Right ventricle myocardium inferior (tissue), 1 donor: ENCODE measurements around the gene GNPNAT1. TPM values are rescaled to one million over a fixed set of nuclear protein-coding genes. Genes with fewer than 3 reads are reported as not detected.
"Not testable (repeated sequence)": the region's sequence is repeated elsewhere in the genome, so short reads cannot be mapped to it uniquely, and the experiment has no call there.

Experiments used
- ATAC-seq: fragments of 200-7000 bp; cut with Tn5 transposase; one replicate; pipeline ENCODE4 v1.9.1; 2020; ENCODE audit warnings: mild to moderate bottlenecking, moderate library complexity
- DNase-seq: peaks from one replicate; pipeline ENCODE4 v3.0.0; 2021; ENCODE audit errors: missing footprints
- intact Hi-C: fragments of 100-400 bp; cut with DNase I; formaldehyde crosslinking; loops from one replicate; pipeline ENCODE4 v1.11.0; 2022
- total RNA-seq: library from RNA; stranded (reverse); fragmentation: NEBNext Ultra II Directional; extraction: Animal tissue kit (Norgen Biotek cat#: 25700); gene quantifications from one replicate; pipeline ENCODE4 v1.2.1, GENCODE V29; 2021
- donor health status: DM: no; HTN: yes; CAD: no; lungs with severe emphysema.

Gene GNPNAT1
- total RNA-seq, 1 donor from 2014 or later, result 5.2 TPM

DNA sequence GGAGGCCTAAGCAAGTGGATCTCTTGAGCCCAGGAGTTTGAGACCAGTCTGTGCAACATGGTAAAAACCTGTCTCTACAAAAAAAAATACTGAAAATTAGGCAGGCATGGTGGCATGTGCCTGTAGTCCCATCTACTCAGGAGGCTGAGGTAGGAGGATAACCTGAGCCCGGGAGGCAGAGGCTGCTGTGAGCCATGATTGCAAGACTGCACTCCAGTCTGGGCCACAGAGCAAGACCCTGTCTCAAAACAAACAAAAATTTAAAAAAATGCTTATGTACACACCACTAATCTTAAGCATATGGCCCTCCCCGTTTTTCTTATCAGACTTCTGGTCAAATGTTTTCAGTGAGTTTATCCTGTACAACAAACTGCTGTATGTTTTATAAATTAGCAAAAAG is 1.7 kb upstream of the GNPNAT1 start:
- DNase-seq (no peak), ATAC-seq (no peak)
- intact Hi-C loops, result no loop called here

DNA sequence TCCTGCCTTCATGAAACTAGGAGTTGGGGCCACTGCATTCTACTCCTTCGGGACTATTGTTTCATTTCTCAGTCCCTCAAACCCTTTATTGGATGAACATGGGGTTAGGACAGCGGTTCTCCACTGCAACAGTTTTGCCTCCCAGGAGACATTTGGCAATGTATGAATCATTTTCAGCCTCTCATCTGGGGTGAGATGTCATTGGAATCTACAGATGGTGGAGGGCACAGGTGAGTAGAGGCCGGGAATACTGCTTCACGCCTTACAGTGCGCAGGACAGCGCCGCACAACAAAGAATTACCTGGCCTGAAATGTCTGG is 649 bp upstream of the GNPNAT1 start:
- ATAC-seq (peak; percentile 30), DNase-seq (no peak)
- intact Hi-C loops, result no loop called here

DNA sequence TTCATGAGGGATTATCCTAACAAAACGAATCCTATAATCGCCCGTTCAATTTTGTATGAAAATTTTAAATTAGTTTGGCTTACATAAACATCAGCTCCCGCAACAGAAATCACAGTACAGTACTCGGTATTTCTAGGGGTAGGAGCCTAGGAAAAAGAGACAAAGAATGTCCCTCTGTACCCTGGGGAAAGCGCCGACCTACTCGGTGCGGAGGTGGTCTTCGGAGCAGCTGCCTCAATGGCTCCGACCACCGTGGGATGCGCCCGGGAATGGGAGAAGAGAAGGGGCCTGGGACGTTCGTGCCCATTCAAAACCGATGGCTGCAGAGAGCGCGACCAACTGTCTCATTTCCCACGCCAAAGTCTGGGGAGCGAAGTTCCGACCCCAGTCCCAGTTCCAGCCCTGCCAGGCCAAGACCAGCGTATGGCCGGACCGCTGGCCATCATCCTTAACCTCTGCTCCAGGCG is 618 bp downstream of the GNPNAT1 start:
- DNase-seq, result no peak
- intact Hi-C loops, result no loop called here
- no peak for ATAC-seq

DNA sequence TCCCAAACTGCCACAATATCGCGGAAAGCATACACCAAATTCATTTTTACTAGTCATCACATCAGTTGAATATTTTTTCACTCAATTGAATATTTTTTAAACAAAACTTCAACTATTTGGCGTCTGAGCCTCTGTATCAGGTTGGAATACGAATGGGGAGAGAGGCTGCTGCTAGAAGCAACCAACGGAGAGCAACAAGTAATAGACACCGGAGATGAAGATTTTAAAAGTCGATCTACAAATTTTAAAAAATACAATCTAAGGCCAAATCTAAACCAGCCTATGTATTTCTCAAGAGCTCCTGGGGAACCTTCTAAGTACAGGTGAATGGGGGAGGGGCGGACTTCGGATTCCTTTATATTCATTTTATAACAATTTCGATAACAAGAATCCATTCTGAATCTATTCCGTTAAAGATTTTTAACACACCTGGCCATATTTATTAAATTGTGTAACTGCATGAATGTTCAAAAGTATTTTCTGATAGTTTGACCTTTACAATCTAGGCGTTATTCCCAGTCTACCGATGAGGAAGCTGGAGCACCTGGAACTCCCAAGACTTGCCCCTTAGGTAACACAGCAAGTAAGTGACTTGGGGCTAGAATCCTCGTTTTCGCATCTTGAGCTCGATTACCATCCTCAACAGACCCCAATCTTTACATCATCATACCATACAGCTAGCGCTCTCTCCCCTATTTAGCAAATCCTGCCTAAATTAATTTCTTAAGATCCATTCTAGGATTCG is 1.2 kb downstream of the GNPNAT1 start:
- no peak for DNase-seq
- ATAC-seq, result no peak
- intact Hi-C loops, result no loop called here

DNA sequence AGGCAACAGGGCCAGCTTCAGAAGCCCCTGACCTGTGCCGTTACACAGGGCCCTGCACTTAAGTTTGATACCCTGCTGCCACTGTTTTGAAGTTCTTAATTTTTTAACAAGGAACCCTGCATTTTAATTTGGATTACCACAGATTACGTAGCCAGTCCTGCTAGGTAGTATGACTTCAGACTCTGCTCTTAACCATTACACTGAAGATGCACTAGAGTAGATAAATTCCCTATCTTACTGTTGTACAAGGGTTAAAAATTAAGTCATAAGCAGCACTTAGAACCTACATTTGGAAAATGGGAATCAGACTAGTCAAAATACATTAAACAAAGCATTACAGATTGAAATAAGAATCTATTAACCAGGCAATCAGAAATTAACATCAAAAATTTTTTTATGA is 2.3 kb downstream of the GNPNAT1 start:
- intact Hi-C loops, result no loop called here

DNA sequence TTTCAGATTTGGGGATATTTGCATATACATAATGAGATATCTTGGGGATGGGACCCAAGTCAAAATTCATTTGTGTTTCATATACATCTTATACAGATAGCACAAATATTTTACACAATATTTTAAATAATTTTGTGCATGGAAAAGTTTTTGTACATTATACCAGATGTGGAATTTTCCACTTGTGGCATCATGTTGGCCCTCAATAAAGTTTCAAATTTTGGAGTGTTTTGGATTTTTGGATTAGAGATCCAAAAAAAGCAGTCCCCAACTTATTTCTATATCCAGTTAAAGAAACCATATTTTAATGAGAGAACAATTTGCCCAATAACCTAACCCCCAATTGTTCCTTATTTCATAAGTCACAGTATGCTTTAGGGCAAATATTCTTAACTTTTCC is 4.5 kb downstream of the GNPNAT1 start:
- no peak for DNase-seq
- no peak for ATAC-seq
- intact Hi-C loops, result no loop called here

More for the DNA sequence above, 2.3 kb downstream of the GNPNAT1 start:
- no peak for ATAC-seq
- no peak for DNase-seq

DNA sequence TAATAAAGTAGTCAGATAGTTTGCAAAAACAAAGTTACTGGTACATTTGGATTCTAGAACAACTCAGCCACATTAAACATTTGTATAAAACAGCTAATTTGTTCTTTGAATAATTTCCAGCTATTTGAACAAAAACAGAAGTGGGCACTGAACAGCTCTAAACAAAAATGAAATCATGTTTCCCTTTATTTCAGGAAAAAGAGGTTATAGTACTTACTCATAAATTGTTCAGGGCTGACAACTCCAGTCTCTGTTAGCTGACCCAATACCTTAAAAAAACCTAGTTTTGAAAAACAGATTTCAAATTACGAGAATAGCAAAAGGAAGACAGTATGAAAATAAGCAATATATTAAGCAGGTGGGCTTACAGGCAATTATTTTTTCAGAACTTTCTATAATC is 8.2 kb downstream of the GNPNAT1 start:
- DNase-seq (no peak), ATAC-seq (no peak)
- intact Hi-C loops, result no loop called here

DNA sequence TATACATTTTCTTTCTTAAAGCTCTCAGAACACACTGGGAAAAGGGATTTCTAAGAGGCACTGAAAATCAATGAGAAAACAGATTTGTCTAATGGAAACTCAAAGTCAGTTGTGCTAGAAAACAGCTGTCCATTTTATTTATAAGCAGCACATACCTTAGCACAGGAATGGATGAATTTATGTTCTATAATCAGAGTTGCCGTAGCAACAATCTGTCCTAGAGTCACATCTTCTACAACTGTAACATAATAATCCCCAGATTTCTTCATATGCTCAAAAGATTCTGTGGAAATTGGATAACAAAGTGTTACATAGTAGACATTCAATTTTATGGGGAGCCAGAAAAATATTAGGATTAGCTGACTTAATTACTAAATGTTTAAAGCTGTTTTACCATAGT is 9.8 kb downstream of the GNPNAT1 start:
- ATAC-seq, result no peak
- intact Hi-C loops, result no loop called here
- DNase-seq, result no peak

DNA sequence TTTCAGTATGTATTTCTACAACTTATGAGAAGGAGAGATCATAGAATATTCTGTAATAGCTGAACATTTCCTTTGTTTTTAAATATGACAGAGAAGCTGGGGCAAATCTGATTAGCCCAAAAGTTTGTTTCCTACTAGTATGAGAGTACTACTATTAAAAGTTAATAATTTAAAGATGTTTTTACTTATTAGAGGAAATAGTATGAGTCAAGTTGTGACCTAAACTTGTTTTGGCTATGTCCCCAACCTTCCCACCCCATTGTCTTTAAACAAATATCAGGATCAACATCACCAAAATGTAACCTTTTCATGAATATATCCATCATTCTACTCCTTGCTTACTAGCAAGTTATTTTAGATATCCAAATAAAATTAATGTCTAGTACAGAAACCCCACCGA is 10.5 kb downstream of the GNPNAT1 start:
- ATAC-seq, result no peak
- no peak for DNase-seq
- intact Hi-C loops, result no loop called here

DNA sequence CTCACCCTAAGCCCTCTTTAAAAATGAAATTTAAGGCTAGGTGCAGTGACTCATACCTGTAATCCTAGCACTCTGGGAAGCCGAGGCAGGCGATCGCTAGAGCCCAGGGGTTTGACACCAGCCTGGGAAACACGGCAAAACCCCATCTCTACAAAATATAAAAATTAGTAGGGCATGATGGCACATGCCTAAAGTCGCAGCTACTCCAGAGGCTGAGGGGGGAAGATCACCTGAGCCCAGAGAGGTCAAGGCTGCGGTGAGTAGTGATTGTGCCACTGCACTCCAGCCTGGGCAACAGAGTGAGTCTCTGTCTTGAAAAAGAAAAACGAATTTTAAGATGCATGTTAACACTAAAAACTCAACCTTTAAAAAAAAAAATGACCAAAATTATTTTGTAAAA is 12.7 kb downstream of the GNPNAT1 start:
- no peak for DNase-seq
- intact Hi-C loops, result no loop called here
- ATAC-seq, result no peak

DNA sequence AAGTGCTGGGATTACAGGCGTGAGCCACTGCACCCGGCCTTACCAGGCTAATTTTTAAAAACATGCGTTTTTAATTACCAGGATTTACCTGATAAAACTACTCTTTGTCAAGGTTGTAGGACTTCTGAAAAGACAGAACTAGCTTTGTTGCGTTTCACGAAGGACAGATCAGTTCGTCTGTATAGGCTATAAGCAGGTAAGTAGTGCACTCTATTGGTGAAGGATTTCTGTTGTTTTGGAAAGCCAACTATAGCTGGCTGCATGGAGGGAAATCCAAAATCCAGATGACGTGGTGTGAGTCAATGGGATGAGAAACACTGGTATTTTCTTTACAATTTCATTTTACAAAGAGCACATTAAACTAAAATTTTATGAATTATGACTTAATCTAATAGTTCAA is 14.6 kb downstream of the GNPNAT1 start:
- intact Hi-C loops, result no loop called here
- DNase-seq (no peak), ATAC-seq (no peak)

DNA sequence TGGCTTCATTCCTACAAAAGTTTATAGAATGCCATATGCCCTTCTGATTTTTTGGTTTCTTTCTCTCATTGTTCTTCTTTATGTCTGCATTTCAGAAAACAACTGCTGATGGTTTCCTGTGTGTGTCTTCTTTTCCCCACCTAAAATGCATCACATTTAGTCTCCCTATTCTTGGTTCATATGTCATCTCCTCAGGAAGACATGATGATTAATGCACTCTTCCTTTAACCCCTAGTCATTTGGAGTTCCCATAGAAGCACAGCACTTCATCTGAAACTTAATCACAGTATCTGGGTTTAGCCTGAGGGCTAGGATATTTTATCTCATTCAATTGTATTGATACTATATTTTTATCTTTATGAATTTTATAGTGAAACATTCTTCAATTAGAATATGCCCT is 21.5 kb downstream of the GNPNAT1 start:
- no peak for ATAC-seq
- intact Hi-C loops, result no loop called here
- no peak for DNase-seq

DNA sequence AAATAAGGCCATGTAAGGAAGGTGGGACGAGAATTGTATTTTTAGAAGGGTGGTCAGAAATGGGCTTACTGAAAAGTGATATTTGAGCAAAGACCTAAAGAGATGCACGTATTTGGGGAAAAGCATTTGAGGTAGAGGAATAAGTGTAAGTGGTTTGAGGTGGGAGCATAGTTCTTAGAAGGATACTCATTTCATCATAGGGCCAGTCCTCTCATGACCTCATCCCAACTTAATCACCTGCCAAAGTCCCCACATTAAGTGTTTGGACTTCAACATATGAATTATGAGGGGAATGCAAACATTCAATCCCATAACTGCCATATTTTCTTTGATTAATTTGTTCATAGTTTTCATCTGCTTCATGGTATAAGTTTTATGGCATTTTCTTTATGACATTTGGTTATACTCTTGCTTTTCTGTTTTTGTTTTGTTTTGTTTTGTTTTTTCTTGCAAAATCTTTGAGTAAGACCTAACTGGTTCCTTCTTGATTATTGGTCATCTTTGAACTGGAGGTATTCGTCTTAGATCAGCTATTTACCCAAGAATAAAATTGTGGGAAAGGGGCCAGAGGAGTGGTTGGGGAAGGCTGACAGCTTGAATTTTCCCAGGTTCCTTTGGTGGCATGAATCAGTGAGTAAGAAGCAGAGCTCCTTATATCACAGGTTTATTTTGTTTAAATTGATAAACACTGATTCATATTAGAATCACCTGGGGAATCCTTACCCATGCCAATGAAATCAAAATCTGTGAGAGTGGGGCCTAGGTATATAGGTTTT is 24.2 kb downstream of the GNPNAT1 start:
- ATAC-seq (no peak), DNase-seq (no peak)
- intact Hi-C loops, result no loop called here

DNA sequence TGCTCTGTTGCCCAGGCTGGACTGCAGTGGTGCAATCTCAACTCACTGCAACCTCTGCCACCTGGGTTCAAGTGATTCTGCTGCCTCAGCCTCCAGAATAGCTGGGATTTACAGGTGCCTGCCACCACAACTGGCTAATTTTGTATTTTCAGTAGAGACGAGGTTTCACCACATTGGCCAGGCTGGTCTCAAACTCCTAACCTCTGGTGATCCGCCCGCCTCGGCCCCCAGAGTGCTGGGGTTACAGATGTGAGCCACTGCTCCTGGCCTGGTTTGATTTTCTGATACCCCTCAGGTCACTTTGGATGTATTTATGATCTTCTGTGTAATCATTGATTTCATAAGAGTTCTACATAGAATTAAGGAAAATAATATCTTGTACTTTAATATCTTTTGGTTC is 28.5 kb downstream of the GNPNAT1 start:
- DNase-seq, ATAC-seq, intact Hi-C loops: not testable (repeated sequence)

DNA sequence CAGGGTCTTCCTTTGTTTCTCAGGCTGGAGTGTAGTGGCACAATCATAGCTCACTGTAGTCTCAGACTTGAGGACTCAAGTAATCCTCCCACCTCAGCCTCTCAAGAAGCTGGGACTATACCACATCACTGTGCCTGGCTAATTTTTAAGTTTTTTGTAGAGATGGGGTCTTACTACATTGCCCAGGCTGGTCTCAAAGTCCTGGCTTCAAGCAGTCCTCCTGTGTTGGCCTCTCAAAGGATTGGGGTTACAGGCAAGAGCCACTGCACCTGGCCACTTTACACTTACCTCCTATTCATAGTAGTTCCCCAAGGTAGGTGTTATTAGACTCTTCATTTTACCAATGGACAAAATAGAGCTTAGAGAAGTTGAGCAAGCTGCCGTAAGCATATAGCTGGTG is 32.3 kb downstream of the GNPNAT1 start:
- DNase-seq (no peak), ATAC-seq (no peak)
- intact Hi-C loops, result no loop called here

DNA sequence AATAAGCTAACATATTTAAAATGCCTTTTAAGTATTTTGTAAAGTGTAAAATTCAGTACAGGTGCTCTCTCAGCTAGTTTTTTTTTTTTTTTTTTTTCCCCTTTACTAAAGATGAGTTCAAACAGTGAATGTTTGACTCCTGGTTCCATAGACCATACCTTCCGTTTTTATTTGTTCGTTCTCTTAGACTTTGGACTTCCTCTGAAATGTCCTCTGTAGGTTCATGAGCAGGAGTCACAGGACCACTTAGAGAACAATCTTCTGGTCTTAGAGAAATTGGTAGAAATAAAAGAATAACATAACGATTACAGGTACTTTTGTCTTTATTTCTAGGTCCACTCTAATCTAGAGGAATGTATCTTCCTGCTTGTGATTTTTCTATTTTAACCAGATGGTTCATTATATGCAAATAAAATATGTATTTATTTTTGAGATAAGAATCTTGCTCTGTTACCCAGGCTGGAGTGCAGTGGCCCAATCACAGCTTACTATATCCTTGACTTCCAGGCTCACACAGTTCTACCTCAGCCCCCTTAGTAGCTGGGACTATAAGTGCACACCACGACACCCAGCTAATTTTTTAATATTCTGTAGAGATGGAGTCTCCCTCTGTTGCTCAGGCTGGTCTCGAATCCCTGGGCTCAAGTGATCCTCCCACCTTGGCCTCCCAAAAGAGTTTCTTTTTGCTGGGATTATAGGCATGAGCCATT is 35.6 kb downstream of the GNPNAT1 start:
- intact Hi-C loops, result no loop called here
- ATAC-seq, result no peak
- DNase-seq, result no peak

DNA sequence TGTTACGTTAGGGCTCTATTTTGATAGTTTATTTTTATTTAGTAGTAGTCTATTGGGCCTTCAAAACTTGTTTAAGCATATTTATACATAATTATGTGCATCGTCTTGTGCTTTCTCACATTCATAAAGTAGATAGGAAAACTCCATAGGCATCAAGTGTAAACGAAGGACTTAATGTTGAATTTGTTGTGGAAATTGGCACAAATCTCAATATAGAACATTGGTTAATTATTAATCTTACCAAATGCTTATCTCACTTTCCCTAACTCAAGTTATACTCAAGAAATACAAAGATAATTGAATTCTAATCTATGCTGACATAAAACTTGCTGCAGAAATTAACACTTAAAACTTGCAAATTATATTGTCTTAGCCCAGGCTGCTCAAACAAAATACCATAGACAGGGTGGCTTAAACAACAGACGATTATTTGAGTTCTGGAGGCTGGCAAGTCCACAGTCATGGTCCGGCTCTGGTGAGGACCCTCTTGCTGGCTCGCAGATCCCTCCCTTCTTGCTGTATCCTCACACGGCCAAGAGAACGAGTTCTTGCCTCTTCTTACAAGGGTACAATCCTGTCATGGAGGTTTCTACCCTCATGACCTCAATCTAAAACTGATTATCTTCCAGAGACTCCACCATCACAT is 42.6 kb downstream of the GNPNAT1 start:
- intact Hi-C loops, result no loop called here
- no peak for DNase-seq
- ATAC-seq, result no peak

DNA sequence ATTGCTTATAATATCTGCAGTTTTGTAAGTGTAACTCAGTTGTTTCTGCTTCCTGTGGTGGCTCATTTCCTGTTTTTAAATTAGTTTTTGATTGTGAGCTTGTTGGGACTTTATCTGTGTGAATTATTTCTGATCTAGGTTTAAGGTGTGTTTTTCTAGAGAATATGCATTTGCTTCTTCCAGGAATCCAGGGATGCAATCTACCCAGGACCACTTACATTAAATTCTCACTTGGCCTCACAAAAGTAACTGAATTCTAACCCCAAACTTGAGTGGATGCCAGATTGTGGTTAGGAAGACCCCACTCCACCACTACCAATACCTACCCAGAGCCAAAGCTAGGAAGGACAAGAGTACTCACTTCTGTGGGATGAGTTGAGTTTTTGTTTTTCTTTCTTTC is 49.5 kb downstream of the GNPNAT1 start:
- no peak for ATAC-seq
- DNase-seq, result no peak
- intact Hi-C loops, result no loop called here

DNA sequence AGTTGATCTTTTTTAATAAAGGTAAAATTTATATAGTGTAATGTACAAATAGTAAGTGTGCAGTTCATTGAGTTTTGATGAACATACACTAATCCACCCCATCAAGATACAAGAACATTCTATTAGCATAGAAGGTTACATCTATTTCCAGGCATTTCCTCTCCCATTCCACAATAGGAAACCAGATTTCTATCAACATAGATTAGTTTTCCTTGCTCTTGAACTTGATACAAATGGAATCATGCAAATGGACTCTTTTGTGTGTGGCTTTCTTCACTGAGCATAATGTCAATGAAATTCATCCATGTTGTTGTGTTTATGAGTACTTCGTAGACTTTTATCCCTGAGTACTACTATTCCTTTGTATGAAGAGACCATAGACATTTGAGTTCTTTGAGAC is 50.7 kb downstream of the GNPNAT1 start:
- DNase-seq, result no peak
- intact Hi-C loops, result no loop called here
- no peak for ATAC-seq

DNA sequence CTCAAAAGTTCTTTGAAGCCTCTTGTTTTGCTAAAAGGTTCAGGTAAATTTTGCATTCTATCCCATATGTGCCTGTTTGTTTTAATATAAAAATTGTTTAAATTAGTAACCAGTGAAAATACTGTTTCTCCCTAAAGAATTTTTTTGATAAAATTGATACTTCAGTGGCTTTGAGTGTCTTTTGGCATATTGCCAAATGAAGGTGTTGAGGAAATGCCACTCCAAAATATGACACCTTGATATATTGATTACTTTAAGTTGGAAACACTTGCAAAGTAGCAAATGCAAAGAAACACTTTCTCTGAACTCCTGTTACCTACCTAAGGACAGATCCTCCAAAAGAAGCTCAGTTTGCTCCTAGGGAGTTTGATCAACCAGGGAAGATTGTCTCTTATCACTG is 53.0 kb downstream of the GNPNAT1 start:
- no peak for ATAC-seq
- intact Hi-C loops, result no loop called here
- DNase-seq, result no peak
